Heart left ventricle (tissue), 16 donors: ENCODE measurements around the gene DEGS2. TPM values are rescaled to one million over a fixed set of nuclear protein-coding genes. Genes with fewer than 3 reads are reported as not detected.

Experiments
- ATAC-seq, 4 donors: fragments of 200-7000 bp; cut with Tn5 transposase; one replicate each; pipeline ENCODE4 v1.9.1; 2020 to 2022; ENCODE audit warnings: moderate library complexity in 4 of 4, mild to moderate bottlenecking in 3 of 4, moderate number of reproducible peaks in 1 of 4
- DNase-seq, 5 donors: peaks; one replicate each; pipeline ENCODE4 v3.0.0-alpha.2; 2020
- H3K27ac ChIP-seq, 12 donors: fragments of 200-600 bp; sonication (generic) in 4 of 12; one replicate each; pipeline versions ENCODE4 v1.5.0 to v1.8.0; 2016 to 2022; ENCODE audit warnings: mild to moderate bottlenecking in 2 of 12
- H3K27me3 ChIP-seq, 9 donors: fragments of 200-600 bp; sonication (generic) in 2 of 9; one replicate each; pipeline versions ENCODE4 v1.5.1 to v1.8.0; 2016 to 2022; ENCODE audit warnings: mild to moderate bottlenecking in 3 of 9
- H3K36me3 ChIP-seq, 9 donors: fragments of 200-600 bp; sonication (generic) in 2 of 9; one replicate each; pipeline versions ENCODE4 v1.5.0 to v1.8.0; 2018 to 2022; ENCODE audit warnings: mild to moderate bottlenecking in 2 of 9
- H3K4me1 ChIP-seq, 12 donors: fragments of 200-600 bp; sonication (generic) in 4 of 12; one replicate each; pipeline versions ENCODE4 v1.5.0 to v1.8.0; 2016 to 2022; ENCODE audit warnings: mild to moderate bottlenecking in 3 of 12
- H3K4me3 ChIP-seq, 12 donors: fragments of 200-600 bp; sonication (generic) in 4 of 12; one replicate each; pipeline versions ENCODE4 v1.5.0 to v1.8.0; 2017 to 2022; ENCODE audit warnings: mild to moderate bottlenecking in 9 of 12, moderate library complexity in 4 of 12
- H3K9me3 ChIP-seq, 12 donors: fragments of 200-600 bp; sonication (generic) in 4 of 12; one replicate each; pipeline versions ENCODE4 v1.5.0 to v1.8.0; 2016 to 2022; ENCODE audit warnings: mild to moderate bottlenecking in 1 of 12
- CTCF ChIP-seq, 12 donors: fragments of 200-600 bp; sonication (generic) in 4 of 12; IDR thresholded peaks; one replicate each; pipeline versions ENCODE4 v1.5.0 to v1.8.0; 2018 to 2022; ENCODE audit warnings: antibody characterized with exemption in 12 of 12, mild to moderate bottlenecking in 5 of 12
- POLR2A ChIP-seq, 2 donors: fragments of 450-650 bp; IDR thresholded peaks; one replicate each; pipeline ENCODE4 v1.6.1; 2017; ENCODE audit warnings: antibody characterized with exemption in 2 of 2, mild to moderate bottlenecking in 2 of 2, moderate library complexity in 2 of 2
- WGBS, 4 donors: extraction: QIAGEN DNeasy Blood & Tissue Kit in 2 of 4; methylation state at CpG; one replicate each; pipeline versions ENCODE4 v1.1.5 to v1.1.7; 2013 to 2018; 5-methylcytosine and 5-hydroxymethylcytosine counted together
- intact Hi-C, 10 donors: fragments of 100-400 bp; cut with DNase I; formaldehyde crosslinking; loops; one replicate each; pipeline versions ENCODE4 v1.11.1 to v1.14.2; 2022
- microRNA counts, 2 donors: library from miRNA; unstranded; fragments of <30 nt; microRNA quantifications; one replicate each; lab custom pipeline; 2016
- microRNA-seq, 4 donors: library from miRNA; unstranded; fragments of <30 nt; microRNA quantifications; one replicate each; pipeline versions ENCODE4 to v1.2.0, GENCODE V29; 2017 to 2020
- polyA plus RNA-seq, 2 donors: library from polyadenylated mRNA; stranded (reverse); fragments of 200-250 nt; gene quantifications; one replicate each; pipeline ENCODE4 v1.2.3, GENCODE V29; 2013
- total RNA-seq, 9 donors: library from RNA; depleted of rRNA in 2 of 9; stranded (reverse); fragments of >200 nt in 2 of 9; fragmentation: NEBNext Ultra II Directional in 3 of 9; extraction: Animal tissue kit (Norgen Biotek cat#: 25700) in 3 of 9; gene quantifications; one replicate each; pipeline versions ENCODE4 v1.1.0 to v1.2.4, GENCODE V29; 2016 to 2023
- donor health status: ischemic (EF 13 %, LVEDD 7.1; RV severe dilation, severe dysfunction).
- donor health status: healthy with polysubstance abuse.
- donor health status: DM: no; HTN: yes; CAD: no.
- donor health status: DM: no; HTN: no; CAD: no.
- donor health status: ischemic (EF 25% LVEDD 6.9; RV normal size, moderate dysfunction).
- donor health status: ischemic (EF 25% LVEDD 5.7; RV mildly dilated, moderate dysfunction).
- donor health status: healthy.
- donor health status: DM: yes; HTN: yes; CAD: no.
- donor health status: ischemic (EF 35%, LVEDD 5.7; RV mildly dilated, moderate dysfunction).
- donor health status: nonischemic (EF 11% LVEDD 7.7; RV severe dilation, severe dysfunction).
- donor health status: DM: yes; HTN: yes; CAD: no.
- donor health status: PGD.
- donor health status: ischemic (EF 29% LVEDD 5.4; RV normal size, mild dysfunction).
- donor health status: nonischemic (EF 23%, LVEDD 6.1; RV moderate dilation, normal function).

DEGS2 gene
- total and polyA plus RNA-seq, 11 donors, result 0.08 to 0.48 (median 0.30) TPM; not detected in 7

GRCh38 chr14:100100032-100100703 lies 59.3 kb downstream of the DEGS2 start:
- ATAC-seq (no peak), DNase-seq (no peak)
- intact Hi-C loops, result loop anchor here in 2 of 10 donors (10.0 kb wide), 2 partner anchors 65 to 95 kb away; no protein-coding TSS in a partner anchor
- H3K27ac ChIP-seq, result no peak overlapping the region
- TF ChIP-seq POLR2A (IDR thresholded peaks at IDR 0.05) (no peak), CTCF (IDR thresholded peaks at IDR 0.05) (no peak)
- peaks cover 0 to 59% (median 13%) of the 10 kb centered on the region in 9 donors for H3K36me3 ChIP-seq
- H3K27me3 ChIP-seq, result no peaks in the 10 kb centered on the region
- WGBS, 4 donors, result 84 to 90% (median 88%) methylated on average over 14 of the region's 14 CpGs
- no peak overlapping the region for H3K4me3 ChIP-seq
- H3K4me1 ChIP-seq, result peaks cover 0 to 51% (median 26%) of the 10 kb centered on the region in 12 donors
- no peaks in the 10 kb centered on the region for H3K9me3 ChIP-seq

GRCh38 chr14:100098171-100098570 lies 61.3 kb downstream of the DEGS2 start:
- peaks cover 0 to 64% (median 13%) of the 10 kb centered on the region in 9 donors for H3K36me3 ChIP-seq
- TF ChIP-seq POLR2A (IDR thresholded peaks at IDR 0.05), result no peak
- no peak for TF ChIP-seq CTCF (IDR thresholded peaks at IDR 0.05)

GRCh38 chr14:100096656-100097055 lies 62.8 kb downstream of the DEGS2 start:
- no peaks in the 10 kb centered on the region for H3K27me3 ChIP-seq
- ATAC-seq (no peak), DNase-seq (no peak)
- 91 to 98% (median 94%) methylated on average over 3 of the region's 3 CpGs for WGBS, 4 donors
- TF ChIP-seq CTCF (IDR thresholded peaks at IDR 0.05) (no peak), POLR2A (IDR thresholded peaks at IDR 0.05) (no peak)
- H3K9me3 ChIP-seq, result no peaks in the 10 kb centered on the region
- intact Hi-C loops, result no loop called here
- no peak overlapping the region for H3K4me3 ChIP-seq
- no peak overlapping the region for H3K27ac ChIP-seq
- H3K36me3 ChIP-seq, result peaks cover 0 to 66% (median 13%) of the 10 kb centered on the region in 9 donors
- H3K4me1 ChIP-seq, result peaks cover 0 to 16% (median 0%) of the 10 kb centered on the region in 12 donors

More at GRCh38 chr14:100098171-100098570, 61.3 kb downstream of the DEGS2 start:
- ATAC-seq, result no peak
- Histone ChIP-seq H3K4me1 (peaks cover 0 to 31% (median 8%) of the 10 kb centered on the region in 12 donors), H3K27me3 (no peaks in the 10 kb centered on the region), H3K27ac (no peak overlapping the region), H3K4me3 (no peak overlapping the region), H3K9me3 (no peaks in the 10 kb centered on the region)
- DNase-seq, result no peak
- intact Hi-C loops, result no loop called here
- 89 to 98% (median 93%) methylated on average over 8 of the region's 8 CpGs for WGBS, 4 donors

MicroRNA genes within 50 kb of the gene (microRNA counts, 767-probe panel; counts per million panel counts)
- microRNA hsa-miR-151b (lab: Ali Mortazavi, UCI), result 0 to 71.6 counts per million in 2 donors
- 4,532 to 4,751 counts per million in 2 donors for microRNA hsa-miR-342-3p (lab: Ali Mortazavi, UCI)
- microRNA hsa-miR-342-5p (lab: Ali Mortazavi, UCI), result 0 to 71.6 counts per million in 2 donors

Small RNA genes lying within 50 kb of the gene (microRNA-seq; reads per million reads assigned to microRNA genes)
- 89.1 to 201 (median 138) reads per million in 4 donors for gene MIR151B
- 1,612 to 2,160 (median 1,861) reads per million in 4 donors for gene MIR342

Other genes starting within 250 kb of the DEGS2 start
- gene EVL, start 94.2 kb downstream of the DEGS2 start, total RNA-seq, result 100 to 1,000 TPM in 1 of 9 donors, 10 to 100 TPM in 8; 31.7 to 116 (median 41.0) TPM
- gene EVL, start 94.2 kb downstream of the DEGS2 start, polyA plus RNA-seq, result 10 to 100 TPM; 23.8 to 33.5 TPM
- gene YY1, start 79.5 kb upstream of the DEGS2 start, total RNA-seq, result 10 to 100 TPM; 32.2 to 59.7 (median 46.0) TPM
- 10 to 100 TPM; 18.4 to 24.1 TPM for gene YY1, start 79.5 kb upstream of the DEGS2 start, polyA plus RNA-seq
- 10 to 100 TPM; 10.2 to 34.2 (median 20.1) TPM for gene SLC25A29, start 146.8 kb upstream of the DEGS2 start, total RNA-seq
- gene SLC25A29, start 146.8 kb upstream of the DEGS2 start, polyA plus RNA-seq, result 10 to 100 TPM; 23.9 to 26.3 TPM
- gene SLC25A47, start 163.7 kb upstream of the DEGS2 start, total RNA-seq, result not detected
- not detected for gene SLC25A47, start 163.7 kb upstream of the DEGS2 start, polyA plus RNA-seq
- 10 to 100 TPM in 1 of 9 donors, 1 to 10 TPM in 8; 4.0 to 10.2 (median 6.1) TPM for gene WDR25, start 216.8 kb upstream of the DEGS2 start, total RNA-seq
- 1 to 10 TPM; 4.7 to 7.4 TPM for gene WDR25, start 216.8 kb upstream of the DEGS2 start, polyA plus RNA-seq